WI38 (cell line): ENCODE data around the gene CHD3.

Experiments
- H3K4me3 ChIP-seq: 2 replicates; pipeline ENCODE4 v1.5.1; 2011; ENCODE audit warnings: low read depth, mild to moderate bottlenecking, control low read depth, low read length
- CTCF ChIP-seq: IDR thresholded peaks from 2 replicates; pipeline ENCODE4 v1.5.1; 2012; ENCODE audit warnings: low read depth, mild to moderate bottlenecking, control low read depth, low read length

The CHD3 gene

GRCh38 chr17:7932483-7932891 lies 43.9 kb downstream of the CHD3 start:
- TF ChIP-seq CTCF: no peak

GRCh38 chr17:7932949-7933348 lies 44.4 kb downstream of the CHD3 start:
- H3K4me3 ChIP-seq: peak overlapping the region; percentile 69
- no peak for TF ChIP-seq CTCF

More at GRCh38 chr17:7932483-7932891, 43.9 kb downstream of the CHD3 start:
- peak overlapping the region; percentile 69 for H3K4me3 ChIP-seq

DNA sequence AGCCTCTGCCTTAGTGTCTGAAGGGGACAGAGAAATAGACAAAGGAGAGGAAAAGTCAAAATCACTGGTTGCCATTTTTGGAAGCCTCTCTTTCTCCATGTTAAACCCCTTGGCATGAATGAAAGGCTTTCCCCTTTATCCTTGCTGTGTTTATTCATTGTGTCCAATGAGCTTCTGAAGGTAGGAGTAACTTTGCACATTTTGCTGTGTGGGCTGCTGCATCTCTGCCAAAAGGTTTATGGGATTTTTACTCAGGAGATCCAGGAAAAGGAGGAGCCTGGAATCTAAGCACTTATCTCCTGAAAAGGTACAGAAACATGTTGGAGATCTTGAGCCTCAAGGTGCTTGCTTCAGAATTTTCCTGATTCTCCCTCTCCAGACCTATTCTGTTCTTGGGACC lies 47.3 kb downstream of the CHD3 start:
- no peak for TF ChIP-seq CTCF
- H3K4me3 ChIP-seq: no peak overlapping the region

- no peak for TF ChIP-seq CTCF
- H3K4me3 ChIP-seq: no peak overlapping the region
These were observed 51.4 kb downstream of the CHD3 start for GRCh38 chr17:7940034-7940433.

DNA sequence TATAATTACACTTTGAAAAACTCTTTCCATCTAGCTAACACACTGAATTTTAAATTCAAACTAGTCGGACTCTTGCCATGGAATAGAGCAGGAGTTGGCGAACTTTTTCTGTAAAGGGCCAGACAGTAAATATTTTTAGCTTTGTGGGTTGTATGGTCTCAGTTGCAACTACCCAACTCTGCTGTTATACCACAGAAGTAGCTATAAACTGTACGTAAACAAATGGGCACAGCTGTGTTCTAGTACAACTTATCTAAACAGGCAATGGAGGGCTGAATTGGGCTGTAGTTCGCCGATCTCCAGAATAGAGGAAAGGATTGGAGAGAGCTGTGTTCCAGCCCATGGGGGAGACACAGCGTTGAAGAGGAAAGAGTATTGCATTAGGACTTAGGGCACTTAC lies 52.2 kb downstream of the CHD3 start:
- no peak for TF ChIP-seq CTCF
- no peak overlapping the region for H3K4me3 ChIP-seq

DNA sequence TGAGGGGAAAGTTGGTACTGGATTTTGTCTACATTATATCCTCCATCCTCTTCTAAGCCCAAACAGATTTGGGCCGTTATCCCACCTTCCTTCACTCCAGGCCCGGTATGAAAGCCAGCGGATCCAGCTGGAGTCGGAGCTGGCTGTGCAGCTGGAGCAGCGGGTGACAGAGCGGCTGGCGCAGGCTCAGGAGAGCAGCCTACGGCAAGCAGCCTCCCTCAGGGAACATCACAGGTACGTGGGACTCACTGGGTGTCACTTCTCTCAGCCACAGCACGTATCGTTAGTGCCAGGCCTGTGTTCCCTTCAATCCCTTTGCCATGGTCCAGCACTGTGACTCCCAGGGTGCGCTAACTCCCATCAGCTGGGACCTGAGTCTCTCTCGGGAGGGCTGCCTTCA lies 54.7 kb downstream of the CHD3 start:
- TF ChIP-seq CTCF: no peak
- no peak overlapping the region for H3K4me3 ChIP-seq

- TF ChIP-seq CTCF: no peak
- no peak overlapping the region for H3K4me3 ChIP-seq
These were observed 55.7 kb downstream of the CHD3 start for GRCh38 chr17:7944326-7944725.
